ENCODE results near the gene MRTFB. TPM values are rescaled to one million over a fixed set of nuclear protein-coding genes. Genes with fewer than 3 reads are reported as not detected.

The MRTFB gene
- total RNA-seq, 4 donors from 2014 or later = 37.8 to 82.7 (median 47.9) TPM

DNA sequence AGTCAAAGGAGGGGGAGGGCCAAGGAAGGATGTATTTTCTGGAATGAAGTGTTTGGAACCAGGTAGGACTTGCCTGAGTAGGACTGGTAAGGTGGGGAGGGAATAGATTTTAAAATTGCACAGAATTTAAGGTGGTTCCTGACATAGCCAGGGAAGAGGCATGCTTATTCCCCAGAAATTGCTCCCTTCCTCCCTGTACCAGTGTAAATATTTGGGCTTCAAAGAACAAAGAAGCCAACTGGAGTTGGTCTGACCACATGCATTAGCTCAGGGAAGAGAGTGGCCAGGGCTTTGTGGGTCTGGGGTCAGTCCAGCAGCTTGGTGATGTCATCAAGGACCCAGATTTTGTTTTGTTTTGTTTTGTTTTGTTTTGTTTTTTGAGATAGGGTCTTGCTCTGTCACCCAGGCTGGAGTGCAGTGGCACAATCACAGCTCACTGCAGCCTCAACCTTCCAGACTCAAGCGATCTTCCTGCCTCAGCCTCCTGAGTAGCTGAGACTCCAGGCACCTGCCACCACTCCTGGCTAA is 9.3 kb upstream of the MRTFB start:
- in situ Hi-C loops (cut with MboI; ENCODE audit: low pct_ligation_motif_present in 1 of 4, low pct_unique_long_range_greater_than_20kb in 1 of 4, low sequenced_read_pairs in 3 of 4) = loop anchor here in 1 of 4 donors (25.0 kb wide), 1 partner anchor 101 kb away; no protein-coding TSS in a partner anchor
- no peaks in the 10 kb centered on the region for H3K36me3 ChIP-seq

DNA sequence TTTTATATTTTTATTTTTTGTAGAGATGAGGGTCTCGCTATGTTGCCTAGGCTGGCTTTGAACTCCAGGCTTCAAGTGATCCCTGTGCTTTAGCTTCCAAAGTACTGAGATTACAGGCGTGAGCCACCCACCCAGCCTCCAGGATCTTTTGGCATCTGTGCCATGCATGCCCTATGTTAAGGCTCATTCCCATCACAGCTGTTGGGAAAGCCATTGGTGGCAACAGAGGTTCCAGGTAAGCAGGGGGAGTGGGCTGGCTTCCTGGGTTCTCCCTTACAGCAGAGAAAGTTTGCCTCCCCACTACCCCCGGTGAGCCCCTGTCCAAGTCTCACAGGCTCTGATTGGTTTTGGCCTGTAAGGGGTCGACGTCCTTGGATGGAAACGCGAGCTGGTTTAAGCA is 8.9 kb upstream of the MRTFB start:
- Histone ChIP-seq H3K4me1 (no peaks in the 10 kb centered on the region), H3K36me3 (no peaks in the 10 kb centered on the region), H3K27me3 (no peaks in the 10 kb centered on the region), H3K27ac (no peak overlapping the region), H3K4me3 (no peak overlapping the region), H3K9me3 (no peaks in the 10 kb centered on the region)
- in situ Hi-C loops (cut with MboI; ENCODE audit: low pct_ligation_motif_present in 1 of 4, low pct_unique_long_range_greater_than_20kb in 1 of 4, low sequenced_read_pairs in 3 of 4) = loop anchor here in 1 of 4 donors (25.0 kb wide), 1 partner anchor 100 kb away; no protein-coding TSS in a partner anchor
- DNase-seq = no peak
- TF ChIP-seq POLR2A (IDR thresholded peaks at IDR 0.05) (no peak), POLR2AphosphoS5 (IDR thresholded peaks at IDR 0.05) (no peak), EP300 (IDR thresholded peaks at IDR 0.05; ENCODE audit: low read depth) (no peak)
- TF ChIP-seq, protein P1, sequence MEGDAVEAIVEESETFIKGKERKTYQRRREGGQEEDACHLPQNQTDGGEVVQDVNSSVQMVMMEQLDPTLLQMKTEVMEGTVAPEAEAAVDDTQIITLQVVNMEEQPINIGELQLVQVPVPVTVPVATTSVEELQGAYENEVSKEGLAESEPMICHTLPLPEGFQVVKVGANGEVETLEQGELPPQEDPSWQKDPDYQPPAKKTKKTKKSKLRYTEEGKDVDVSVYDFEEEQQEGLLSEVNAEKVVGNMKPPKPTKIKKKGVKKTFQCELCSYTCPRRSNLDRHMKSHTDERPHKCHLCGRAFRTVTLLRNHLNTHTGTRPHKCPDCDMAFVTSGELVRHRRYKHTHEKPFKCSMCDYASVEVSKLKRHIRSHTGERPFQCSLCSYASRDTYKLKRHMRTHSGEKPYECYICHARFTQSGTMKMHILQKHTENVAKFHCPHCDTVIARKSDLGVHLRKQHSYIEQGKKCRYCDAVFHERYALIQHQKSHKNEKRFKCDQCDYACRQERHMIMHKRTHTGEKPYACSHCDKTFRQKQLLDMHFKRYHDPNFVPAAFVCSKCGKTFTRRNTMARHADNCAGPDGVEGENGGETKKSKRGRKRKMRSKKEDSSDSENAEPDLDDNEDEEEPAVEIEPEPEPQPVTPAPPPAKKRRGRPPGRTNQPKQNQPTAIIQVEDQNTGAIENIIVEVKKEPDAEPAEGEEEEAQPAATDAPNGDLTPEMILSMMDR (IDR thresholded peaks at IDR 0.05) = no peak
- 86 to 100% methylated on average over 1 to 7 of the region's 7 CpGs for WGBS, 2 donors (ENCODE audit: low coverage in 1 of 2)
- intact Hi-C loops (cut with DNase I; ENCODE audit: low total_unique reads) = no loop called here

More for the DNA sequence above, 9.3 kb upstream of the MRTFB start:
- intact Hi-C loops (cut with DNase I; ENCODE audit: low total_unique reads) = no loop called here
- H3K4me3 ChIP-seq = no peak overlapping the region
- H3K27ac ChIP-seq = no peak overlapping the region
- WGBS, 2 donors (ENCODE audit: low coverage in 1 of 2) = 96% methylated on average over 1 of the region's 1 CpG; no CpG with 5 or more reads in 1 of the 2 donors
- no peak for TF ChIP-seq POLR2A (IDR thresholded peaks at IDR 0.05)
- no peak for TF ChIP-seq POLR2AphosphoS5 (IDR thresholded peaks at IDR 0.05)
- no peak for TF ChIP-seq EP300 (IDR thresholded peaks at IDR 0.05; ENCODE audit: low read depth)
- TF ChIP-seq, protein P1 (IDR thresholded peaks at IDR 0.05) = no peak
- H3K4me1 ChIP-seq = no peaks in the 10 kb centered on the region
- H3K27me3 ChIP-seq = no peaks in the 10 kb centered on the region
- no peaks in the 10 kb centered on the region for H3K9me3 ChIP-seq
- no peak for DNase-seq

DNA sequence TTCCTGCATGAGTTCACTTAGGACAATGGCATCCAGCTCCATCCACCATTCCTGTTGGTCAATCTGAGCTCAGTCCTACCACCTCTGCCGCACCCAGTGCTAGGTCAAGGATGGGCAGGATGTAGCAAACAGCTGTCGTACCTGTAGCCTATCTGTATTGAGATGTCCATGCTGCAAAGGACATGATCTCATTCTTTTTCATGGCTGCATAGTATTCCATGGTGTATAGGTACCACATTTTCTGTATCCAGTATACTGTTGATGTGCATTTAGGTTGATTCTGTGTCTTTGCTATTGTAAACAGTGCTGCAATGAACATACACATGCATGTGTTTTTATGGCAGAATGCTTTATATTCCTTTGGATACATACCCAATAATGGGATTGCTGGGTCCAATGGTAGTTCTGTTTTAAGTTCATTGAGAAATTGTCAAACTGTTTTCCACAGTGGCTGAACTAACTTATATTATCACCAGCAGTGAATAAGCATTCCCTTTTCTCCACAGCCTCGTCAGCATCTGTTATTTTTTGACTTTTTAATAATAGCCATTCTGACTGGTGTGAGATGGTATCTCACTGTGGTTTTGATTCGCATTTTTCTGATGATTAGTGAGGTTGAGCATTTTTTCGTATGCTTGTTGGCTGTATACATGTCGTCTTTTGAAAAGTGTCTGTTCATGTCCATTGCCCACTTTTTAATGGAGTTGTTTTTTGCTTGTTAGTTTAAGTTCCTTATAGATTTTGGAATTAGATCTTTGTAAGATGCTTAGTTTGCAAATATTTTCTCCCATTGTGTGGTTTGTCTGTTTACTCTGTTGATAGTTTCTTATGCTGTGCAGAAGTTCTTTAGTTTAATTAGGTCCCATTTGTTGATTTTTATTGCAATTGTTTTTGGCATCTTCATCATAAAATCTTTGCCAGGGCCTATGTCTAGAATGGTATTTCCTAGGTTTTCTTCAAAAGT is 7.2 kb upstream of the MRTFB start:
- DNase-seq = no peak
- H3K36me3 ChIP-seq = no peaks in the 10 kb centered on the region
- in situ Hi-C loops (cut with MboI; ENCODE audit: low pct_ligation_motif_present in 1 of 4, low pct_unique_long_range_greater_than_20kb in 1 of 4, low sequenced_read_pairs in 3 of 4) (loop anchor here in 1 of 4 donors (25.0 kb wide), 1 partner anchor 98 kb away; no protein-coding TSS in a partner anchor), intact Hi-C loops (cut with DNase I; ENCODE audit: low total_unique reads) (no loop called here)
- H3K4me3 ChIP-seq = no peak overlapping the region
- no peaks in the 10 kb centered on the region for H3K4me1 ChIP-seq
- no peaks in the 10 kb centered on the region for H3K27me3 ChIP-seq
- WGBS, 2 donors (ENCODE audit: low coverage in 1 of 2) = 87 to 93% methylated on average over 5 to 6 of the region's 6 CpGs
- no peak overlapping the region for H3K27ac ChIP-seq
- TF ChIP-seq, protein P1 (IDR thresholded peaks at IDR 0.05) = no peak
- TF ChIP-seq POLR2AphosphoS5 (IDR thresholded peaks at IDR 0.05) (no peak), POLR2A (IDR thresholded peaks at IDR 0.05) (no peak), EP300 (IDR thresholded peaks at IDR 0.05; ENCODE audit: low read depth) (no peak)
- no peaks in the 10 kb centered on the region for H3K9me3 ChIP-seq

GRCh38 chr16:14069818-14070217 is 1.3 kb upstream of the MRTFB start:
- no peaks in the 10 kb centered on the region for H3K27me3 ChIP-seq
- TF ChIP-seq POLR2A (IDR thresholded peaks at IDR 0.05) = no peak
- TF ChIP-seq, protein P1 (IDR thresholded peaks at IDR 0.05) = no peak
- no peak overlapping the region for H3K4me3 ChIP-seq
- DNase-seq = no peak
- H3K27ac ChIP-seq = no peak overlapping the region
- no peaks in the 10 kb centered on the region for H3K36me3 ChIP-seq
- no peaks in the 10 kb centered on the region for H3K9me3 ChIP-seq
- 76% methylated on average over 4 of the region's 4 CpGs; no CpG with 5 or more reads in 1 of the 2 donors for WGBS, 2 donors (ENCODE audit: low coverage in 1 of 2)
- intact Hi-C loops (cut with DNase I; ENCODE audit: low total_unique reads) (no loop called here), in situ Hi-C loops (cut with MboI; ENCODE audit: low pct_ligation_motif_present in 1 of 4, low pct_unique_long_range_greater_than_20kb in 1 of 4, low sequenced_read_pairs in 3 of 4) (loop anchor here in 1 of 4 donors (25.0 kb wide), 1 partner anchor 92 kb away; no protein-coding TSS in a partner anchor)
- H3K4me1 ChIP-seq = peaks cover 0 to 18% (median 12%) of the 10 kb centered on the region in 4 donors
